Activated CD4-positive, alpha-beta T cell treated with anti-CD3 and anti-CD28 coated beads, Interleukin-2, amount 50 U/mL, for 48 hours (primary cell): ENCODE measurements around the gene IFITM5.

Experiments used
- DNase-seq, 2 experiments: peaks; one replicate each; pipeline ENCODE4 v3.0.0-alpha.2; 2020

The IFITM5 gene

DNA sequence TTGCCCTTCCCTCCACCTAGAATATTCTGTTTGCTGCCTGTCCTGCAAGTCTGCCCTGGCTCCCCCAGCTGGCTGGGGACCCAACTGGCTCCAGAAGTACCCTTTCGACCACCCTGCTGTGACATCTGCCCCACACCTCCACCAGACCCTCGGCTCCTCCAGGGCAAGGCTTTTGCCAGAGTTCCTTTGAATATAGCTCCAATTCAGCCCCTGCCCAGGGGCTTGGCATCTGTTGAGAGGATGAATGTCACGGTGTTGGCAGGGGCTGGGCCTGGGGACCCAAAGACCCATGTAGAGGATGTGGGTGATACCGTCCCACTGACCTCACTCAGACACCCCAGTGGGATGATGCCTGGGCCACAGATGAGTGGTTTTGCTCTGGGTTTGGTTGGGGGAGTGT is 17.2 kb downstream of the IFITM5 start:
- no peak for DNase-seq

DNA sequence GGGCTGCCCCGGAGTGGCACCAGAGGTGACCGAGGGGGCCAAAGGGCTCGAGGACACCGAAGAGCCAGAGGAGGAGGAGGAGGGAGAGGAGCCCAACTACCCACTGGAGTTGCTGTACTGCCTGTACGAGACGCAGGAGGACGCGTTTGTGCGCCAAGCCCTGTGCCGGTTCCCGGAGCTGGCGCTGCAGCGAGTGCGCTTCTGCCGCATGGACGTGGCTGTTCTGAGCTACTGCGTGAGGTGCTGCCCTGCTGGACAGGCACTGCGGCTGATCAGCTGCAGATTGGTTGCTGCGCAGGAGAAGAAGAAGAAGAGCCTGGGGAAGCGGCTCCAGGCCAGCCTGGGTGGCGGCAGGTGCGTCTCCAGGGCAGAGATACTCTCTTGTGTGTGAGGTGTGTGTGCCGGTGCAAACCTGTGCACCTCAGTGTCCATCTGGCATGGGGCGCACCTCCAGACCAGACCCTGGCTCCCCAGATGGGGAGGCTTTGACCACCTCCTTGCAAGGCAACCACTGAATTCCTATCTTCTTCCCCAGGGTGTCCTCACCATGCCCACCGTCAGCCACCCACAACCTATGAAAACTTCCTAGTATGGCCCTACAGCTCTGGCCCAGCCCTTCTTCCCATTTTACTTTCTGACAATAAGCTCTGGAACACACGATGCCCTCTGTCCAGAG is 17.7 kb downstream of the IFITM5 start:
- no peak for DNase-seq

DNA sequence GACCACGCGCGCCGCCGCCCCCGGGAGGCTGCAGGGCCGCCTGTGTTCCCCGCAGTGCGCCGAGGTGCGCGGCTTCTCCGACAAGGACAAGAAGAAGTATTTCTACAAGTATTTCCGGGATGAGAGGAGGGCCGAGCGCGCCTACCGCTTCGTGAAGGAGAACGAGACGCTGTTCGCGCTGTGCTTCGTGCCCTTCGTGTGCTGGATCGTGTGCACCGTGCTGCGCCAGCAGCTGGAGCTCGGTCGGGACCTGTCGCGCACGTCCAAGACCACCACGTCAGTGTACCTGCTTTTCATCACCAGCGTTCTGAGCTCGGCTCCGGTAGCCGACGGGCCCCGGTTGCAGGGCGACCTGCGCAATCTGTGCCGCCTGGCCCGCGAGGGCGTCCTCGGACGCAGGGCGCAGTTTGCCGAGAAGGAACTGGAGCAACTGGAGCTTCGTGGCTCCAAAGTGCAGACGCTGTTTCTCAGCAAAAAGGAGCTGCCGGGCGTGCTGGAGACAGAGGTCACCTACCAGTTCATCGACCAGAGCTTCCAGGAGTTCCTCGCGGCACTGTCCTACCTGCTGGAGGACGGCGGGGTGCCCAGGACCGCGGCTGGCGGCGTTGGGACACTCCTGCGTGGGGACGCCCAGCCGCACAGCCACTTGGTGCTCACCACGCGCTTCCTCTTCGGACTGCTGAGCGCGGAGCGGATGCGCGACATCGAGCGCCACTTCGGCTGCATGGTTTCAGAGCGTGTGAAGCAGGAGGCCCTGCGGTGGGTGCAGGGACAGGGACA is 18.4 kb downstream of the IFITM5 start:
- DNase-seq, result peak in 1 of 2 experiments; percentile 43

DNA sequence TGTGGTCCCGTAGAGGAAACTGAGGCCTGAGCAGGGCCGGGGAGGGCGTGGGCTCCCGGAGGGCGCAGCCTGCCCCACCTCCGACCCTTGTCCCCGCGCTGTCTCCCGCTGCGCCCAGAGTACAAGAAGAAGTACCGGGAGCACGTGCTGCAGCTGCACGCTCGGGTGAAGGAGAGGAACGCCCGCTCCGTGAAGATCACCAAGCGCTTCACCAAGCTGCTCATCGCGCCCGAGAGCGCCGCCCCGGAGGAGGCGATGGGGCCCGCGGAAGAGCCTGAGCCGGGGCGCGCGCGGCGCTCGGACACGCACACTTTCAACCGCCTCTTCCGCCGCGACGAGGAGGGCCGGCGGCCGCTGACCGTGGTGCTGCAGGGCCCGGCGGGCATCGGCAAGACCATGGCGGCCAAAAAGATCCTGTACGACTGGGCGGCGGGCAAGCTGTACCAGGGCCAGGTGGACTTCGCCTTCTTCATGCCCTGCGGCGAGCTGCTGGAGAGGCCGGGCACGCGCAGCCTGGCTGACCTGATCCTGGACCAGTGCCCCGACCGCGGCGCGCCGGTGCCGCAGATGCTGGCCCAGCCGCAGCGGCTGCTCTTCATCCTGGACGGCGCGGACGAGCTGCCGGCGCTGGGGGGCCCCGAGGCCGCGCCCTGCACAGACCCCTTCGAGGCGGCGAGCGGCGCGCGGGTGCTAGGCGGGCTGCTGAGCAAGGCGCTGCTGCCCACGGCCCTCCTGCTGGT is 19.2 kb downstream of the IFITM5 start:
- DNase-seq, result peak in 1 of 2 experiments; percentile 44

DNA sequence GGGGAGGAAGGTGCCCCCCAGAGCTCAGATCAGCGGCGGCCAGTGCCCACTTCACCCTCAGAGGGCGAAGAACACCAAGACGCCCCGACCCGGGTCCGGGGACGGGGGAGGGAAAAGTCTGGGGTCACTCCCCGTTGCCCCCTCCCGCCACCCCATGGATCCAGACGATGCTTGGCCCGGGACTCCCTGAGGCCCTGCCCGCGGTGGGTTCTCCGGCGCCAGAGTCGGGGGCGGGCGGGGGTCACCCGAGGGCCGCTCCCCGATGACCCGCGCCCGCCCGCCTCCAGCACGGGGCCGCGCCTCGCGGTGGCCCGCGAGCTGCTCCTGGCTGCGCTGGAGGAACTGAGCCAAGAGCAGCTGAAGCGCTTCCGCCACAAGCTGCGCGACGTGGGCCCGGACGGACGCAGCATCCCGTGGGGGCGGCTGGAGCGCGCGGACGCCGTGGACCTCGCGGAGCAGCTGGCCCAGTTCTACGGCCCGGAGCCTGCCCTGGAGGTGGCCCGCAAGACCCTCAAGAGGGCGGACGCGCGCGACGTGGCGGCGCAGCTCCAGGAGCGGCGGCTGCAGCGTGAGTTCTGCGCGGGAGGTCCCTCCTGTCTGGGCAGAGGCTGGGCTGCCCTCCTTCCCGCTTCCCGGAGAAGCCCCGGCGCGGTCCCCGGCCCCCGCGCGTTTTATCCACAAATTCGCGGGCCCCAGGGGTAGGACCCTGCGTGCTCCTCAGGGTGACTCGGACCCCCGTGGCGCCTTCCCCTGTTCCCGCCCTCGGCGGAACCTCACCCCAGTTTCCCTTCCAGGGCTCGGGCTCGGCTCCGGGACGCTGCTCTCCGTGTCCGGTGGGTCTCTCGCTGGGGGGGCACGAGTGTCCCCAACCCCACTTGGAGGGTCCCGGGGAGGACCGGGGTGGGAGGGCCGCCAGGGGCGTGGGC is 20.0 kb downstream of the IFITM5 start:
- DNase-seq, result peak in 1 of 2 experiments; percentile 9

DNA sequence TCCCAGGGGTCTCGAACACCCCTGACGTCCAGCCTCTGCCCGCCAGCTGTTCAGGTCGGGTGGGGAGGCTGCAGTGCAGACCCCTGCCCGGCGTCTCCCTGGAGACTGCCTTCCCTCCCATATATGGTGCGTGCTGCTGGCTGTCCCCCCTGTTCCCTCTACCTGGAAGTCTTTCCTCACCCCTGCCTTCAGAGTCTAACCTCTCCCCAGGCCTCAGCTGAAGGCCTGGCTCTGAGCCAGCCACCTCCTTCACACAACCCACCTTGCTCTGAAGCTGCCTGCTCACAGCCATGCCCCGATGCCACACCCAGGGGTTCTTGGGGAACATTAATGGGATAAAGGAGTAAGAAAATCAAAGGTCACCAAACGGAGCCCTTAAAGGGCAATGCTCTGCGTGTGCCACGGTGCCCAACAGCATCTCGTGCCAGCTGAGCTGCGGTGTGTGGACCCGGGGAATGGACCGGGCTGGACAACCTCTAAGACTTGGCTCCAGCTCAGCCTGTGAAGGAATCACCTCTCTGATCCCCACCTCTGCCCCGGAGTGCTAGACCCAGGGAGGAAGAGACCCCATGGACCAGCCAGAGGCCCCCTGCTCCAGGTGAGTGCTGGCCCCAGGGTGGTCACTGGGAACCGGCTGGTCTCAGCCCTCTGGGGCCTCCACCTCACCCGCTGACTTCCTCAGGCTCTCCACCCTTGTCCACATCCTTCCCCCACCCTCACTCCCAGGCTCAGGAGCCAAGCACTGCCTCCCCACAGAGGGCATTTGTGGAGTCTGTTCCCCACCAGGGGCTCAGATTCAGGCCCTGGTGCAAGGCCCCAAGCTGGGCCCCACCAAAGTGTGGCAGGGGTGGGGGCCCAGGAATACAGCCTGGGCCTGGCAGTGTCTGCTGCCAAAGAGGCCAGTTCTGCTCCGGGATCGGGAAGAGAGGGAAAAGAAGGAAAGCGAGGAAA is 21.1 kb downstream of the IFITM5 start, which contains the start of gene NLRP6:
Gene NLRP6, plus strand, starts transcription at position 407 of the 951 bp plus-strand sequence. Its CDS starts 163 bp downstream, at position 570.
- DNase-seq, result peak in 1 of 2 experiments; percentile 5

DNA sequence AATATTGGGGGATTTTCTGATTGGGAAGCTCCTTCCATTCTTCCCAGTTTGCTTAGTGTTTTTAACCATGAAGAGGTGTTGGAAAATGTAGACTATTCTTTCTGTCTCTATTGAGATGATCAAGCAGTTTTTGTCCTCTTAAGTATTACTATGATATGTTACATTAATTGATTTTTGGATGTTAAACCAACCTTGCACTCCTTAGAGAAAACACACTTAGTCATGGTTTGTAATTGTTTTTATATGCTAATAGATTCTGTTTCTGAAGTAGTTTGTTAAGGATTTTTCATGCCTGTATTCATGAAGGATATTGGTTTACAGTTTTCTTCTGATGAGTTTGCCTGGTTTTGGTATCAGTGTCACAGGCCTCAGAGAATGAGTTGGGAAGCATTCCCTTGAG is 23.1 kb downstream of the IFITM5 start:
- DNase-seq, result no peak

DNA sequence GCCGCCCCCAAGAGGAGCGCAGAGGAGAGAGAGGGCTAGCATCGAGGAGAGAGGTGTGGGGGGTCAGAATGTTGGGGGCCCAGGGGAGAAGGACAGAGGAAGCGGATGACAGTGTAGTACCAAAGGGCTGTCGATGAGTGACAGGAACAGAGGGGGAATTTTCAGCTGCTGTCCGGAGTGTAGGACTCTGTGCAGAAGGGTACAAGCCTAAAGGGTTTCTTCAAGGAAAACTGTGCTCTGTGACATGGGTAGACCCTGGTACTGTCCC is 26.5 kb downstream of the IFITM5 start:
- no peak for DNase-seq

DNA sequence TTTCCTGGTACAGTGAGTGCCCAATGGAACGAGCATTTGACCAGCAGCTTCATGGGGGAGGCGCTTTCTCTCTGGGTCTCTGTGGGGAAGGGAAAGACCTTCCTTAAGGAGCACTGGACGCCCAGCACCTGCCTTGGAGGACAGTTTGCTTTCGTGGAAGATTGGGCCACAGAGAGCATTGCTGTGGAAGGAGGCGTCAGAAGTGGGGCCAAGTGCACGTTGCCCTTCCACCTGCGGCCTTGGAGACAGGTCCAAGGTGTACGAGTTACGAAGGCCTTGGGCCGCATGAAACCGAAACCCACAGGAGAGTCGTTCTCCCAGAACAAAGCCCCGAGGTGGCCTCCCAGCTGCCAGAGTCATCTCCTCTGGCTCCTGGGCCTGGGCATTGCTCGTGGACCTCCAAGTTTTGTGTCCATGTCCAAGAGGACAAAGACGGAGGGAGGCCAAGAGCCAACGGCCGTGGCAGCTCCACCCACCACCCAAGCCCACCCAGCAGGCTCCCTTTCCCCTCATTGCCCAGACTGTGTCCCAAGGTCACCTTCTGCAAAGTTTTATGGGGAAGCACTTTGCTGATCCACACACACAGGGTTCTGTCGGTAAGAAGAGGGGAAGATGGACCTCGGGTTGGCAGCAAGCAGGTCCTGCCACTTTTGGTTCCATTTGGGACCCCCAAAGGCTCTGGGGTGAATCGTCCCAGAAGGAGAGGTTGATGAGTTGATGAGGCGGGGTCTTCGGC is 27.0 kb downstream of the IFITM5 start:
- DNase-seq, result no peak

DNA sequence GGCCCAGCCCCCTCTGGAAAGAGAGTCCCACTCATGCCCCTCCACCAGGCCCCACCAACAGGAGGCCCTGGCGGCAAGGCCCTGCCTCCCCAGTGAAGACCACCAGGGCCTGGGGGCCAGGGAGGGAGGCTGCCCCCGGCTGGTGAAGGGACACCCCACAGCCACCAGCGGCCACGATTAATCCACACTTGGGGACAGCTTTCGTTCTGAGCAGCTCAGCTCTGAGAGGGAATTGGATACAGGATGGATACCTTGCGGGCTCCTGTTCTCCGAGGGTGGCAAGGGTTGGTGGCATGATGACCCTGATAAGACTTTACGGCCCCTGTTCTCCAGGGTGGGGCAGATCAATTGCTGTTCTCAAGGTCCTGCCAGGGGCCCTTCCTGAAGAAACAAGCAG is 28.0 kb downstream of the IFITM5 start:
- DNase-seq, result no peak

DNA sequence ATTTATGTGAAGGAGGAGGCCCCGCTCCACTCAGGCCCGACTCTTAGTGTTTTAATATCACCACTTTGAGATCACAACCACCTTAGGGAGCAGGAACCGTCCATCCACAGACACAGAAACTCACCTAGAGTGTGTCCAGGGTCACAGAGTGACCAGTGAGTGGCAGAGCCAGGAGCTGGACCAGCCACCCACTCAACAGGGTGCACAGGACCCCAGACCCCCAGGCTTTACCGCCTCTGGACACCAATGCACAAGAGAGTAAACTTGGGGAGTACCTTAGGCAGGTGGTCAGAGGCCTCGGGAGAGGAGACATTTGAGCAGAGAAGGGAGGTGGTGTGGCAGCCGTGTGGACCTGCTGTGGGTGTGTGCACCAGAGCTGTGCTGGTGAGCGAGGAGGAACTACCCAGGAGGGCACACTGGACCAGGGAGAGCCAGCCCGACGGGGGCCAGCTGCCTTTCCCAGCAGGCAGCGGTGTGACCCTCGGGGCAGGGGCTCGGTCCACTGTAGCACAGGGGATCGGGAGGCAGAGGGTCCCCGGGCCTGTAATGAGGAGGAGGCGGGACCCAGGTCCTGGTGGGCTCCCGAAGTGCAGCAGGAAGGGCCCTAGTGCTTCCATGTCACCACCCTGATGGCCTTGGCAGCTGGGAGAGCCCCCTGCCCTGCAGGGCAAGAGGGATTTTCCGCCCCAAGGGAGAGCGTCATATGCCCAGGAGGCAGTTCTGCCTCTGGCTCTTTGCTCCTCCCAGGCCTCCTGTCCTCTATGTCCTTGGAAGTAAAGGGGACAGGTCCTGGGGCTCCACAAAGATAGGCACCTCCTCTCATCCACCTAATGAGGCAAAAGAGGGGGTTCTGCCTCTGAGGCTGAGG is 28.6 kb downstream of the IFITM5 start:
- DNase-seq, result no peak

DNA sequence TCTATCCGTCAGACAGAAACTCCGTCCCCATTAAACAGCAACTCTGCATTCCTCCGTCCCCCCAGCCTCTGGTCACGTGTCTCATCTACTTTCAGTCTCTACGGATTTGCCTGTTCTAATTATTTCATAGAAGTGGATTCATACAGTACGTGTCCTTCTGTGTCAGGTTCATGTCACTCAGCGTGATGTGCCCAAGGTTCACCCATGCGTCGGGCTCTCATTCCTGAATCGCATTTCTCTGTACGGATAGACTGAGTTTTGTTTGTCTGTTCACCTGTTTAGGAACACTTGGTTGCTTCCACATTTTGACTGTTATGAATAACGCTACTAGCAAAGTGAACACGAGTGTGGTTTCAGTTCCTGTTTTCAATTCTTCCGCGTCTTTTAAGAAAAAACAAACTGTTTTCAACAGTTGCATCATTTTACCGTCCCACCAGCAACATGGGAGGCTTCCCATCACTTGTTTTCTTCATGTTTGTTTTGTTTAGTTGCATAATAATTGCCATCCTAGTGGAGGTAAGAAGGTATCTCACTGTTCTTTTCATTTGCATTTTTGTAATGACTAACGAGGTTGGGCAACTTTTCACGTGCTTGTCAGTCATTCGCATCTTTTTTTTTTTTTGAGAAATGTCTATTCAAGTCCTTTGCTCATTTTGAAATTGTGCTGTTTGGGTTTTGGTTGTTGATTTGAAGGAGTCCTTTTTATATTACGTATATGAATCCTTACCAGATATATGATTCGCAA is 30.0 kb downstream of the IFITM5 start:
- peak; percentile 45 to 63 for DNase-seq

DNA sequence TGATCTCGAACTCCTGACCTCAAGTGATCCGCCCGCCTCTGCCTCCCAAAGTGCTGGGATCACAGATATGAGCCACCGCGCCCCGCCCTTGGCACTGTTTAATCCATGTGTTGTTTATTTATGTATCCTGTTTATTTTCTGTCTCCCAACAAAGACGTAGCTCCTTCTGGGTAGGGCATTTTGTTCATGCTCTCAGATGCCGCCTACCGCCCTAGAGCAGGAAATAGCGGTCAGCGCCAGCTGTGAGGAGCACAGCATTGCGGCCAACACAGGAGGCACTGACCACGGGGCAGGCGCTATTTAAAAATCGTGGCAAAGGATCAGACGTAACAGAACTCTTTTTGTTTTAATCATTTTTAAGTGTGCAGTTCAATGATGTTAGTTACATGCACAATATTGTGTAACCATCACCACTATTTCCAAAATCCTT is 30.6 kb downstream of the IFITM5 start:
- DNase-seq, result peak; percentile 39 to 51

DNA sequence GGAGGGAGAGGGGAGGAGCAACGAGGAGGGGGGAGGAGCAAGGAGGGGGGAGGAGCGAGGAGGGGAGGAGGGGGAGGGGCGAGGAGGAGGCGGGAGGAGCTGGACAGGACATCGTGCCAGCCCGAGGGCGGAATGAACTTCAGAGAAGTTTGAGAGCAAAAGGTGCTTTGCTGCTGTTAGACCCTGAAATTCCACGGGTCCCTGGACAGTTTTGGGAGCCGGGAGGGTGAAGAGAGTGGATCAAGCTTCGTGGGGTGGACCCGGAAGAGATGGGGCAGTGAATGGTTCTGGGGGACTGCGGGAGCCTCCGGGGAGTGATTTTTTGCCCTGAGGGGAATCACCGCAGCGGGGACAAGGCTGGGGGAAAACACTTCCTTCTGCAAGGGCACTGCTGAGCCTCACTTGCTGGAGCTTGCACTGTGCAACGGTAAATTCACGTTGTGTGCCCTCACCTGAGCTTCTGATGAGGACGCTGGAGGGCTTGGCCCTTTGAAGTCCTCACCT is 31.8 kb downstream of the IFITM5 start:
- DNase-seq, result peak; percentile 55 to 67

DNA sequence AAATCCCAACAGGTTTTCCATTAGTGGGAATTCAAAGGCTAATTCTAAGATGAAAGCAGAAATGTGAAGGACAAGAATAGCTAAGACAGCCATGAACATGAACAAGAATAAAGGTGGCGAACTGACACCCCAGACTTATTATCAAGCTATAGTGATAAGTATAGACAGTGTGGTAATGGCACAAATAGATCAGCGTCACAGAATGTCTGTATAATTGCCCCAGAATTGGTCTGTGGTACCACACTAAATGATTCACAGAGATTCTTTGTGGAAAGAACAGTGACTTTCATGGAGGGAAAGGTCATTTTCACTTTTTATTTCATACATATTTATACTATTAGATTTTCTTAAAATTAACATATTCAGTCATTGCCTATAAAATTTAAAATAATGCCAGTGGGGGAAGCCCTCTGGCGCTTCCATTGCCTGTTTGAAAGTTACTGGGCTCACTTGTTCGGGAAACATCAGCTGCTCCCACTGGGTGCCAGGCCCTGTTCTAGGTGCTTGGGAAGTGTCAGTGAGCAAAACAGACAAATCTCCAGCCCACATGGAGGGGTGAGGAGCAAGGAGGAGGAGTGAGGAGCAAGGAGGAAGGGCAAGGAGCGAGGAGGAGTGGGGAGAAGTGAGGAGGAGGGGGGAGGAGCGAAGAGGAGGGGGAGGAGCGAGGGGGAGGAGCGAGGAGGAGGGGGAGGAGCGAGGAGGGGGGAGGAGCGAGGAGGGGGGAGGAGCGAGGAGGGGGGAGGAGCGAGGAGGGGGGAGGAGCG is 32.5 kb downstream of the IFITM5 start:
- peak; percentile 44 to 51 for DNase-seq

DNA sequence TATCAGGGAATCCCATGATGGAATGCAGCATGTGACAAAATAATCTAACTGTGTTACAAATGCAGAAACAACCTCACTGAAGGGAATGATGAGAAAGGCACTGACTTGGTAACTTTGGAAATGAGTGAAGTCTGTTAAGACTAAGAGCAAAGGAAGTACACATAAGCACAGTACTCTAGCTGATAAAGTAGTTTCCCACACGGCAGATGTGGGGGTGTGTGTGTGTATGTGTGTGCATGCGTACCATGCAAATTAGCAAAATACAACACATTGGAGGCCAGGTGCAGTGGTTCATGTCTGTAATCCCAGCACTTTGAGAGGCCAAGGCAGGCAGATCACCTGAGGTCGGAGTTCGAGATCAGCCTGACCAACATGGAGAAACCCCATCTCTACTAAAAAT is 37.7 kb downstream of the IFITM5 start:
- DNase-seq, result no peak

DNA sequence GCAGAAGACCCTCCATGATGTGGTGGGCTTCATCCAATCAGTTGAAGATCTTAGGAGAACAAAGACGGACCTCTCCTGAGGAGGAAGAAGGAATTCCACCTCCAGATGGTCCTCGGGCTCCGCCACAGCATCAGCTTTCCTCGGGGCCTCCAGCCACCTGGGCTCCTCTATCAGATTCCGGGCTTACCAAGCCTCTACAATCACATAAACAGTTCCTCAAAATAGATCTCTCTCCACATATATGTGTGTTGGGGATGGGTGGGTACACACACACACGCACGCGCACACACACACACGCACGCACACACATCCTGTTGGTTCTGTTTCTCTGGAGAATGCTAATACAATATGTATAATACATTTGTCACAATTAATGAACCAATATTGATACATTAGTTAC is 39.9 kb downstream of the IFITM5 start:
- no peak for DNase-seq
